Endodermal cell (in vitro differentiated cells): ENCODE measurements around the gene IFI16. TPM values are rescaled to one million over a fixed set of nuclear protein-coding genes. Genes with fewer than 3 reads are reported as not detected.

Experiments used
- DNase-seq: peaks from one replicate; pipeline ENCODE4 v3.0.0-alpha.2; 2017
- H3K27ac ChIP-seq: 2 replicates; pipeline ENCODE4 v1.5.1; 2013; ENCODE audit warnings: mild to moderate bottlenecking, low read depth, low read length, moderate library complexity
- H3K27me3 ChIP-seq: 2 replicates; pipeline ENCODE4 v1.6.1; 2013; ENCODE audit warnings: mild to moderate bottlenecking, low read length, moderate library complexity; ENCODE audit not compliant: insufficient read depth, control insufficient read depth, poor library complexity, severe bottlenecking
- H3K36me3 ChIP-seq: 2 replicates; pipeline ENCODE4 v1.7.0; 2013; ENCODE audit warnings: mild to moderate bottlenecking, low read length, moderate library complexity; ENCODE audit not compliant: control insufficient read depth, insufficient read depth
- H3K4me1 ChIP-seq: one replicate; pipeline ENCODE4 v1.7.0; 2013; ENCODE audit warnings: low read length; ENCODE audit not compliant: control insufficient read depth, insufficient read depth
- H3K4me3 ChIP-seq: 2 replicates; pipeline ENCODE4 v1.5.1; 2013; ENCODE audit warnings: mild to moderate bottlenecking, low read length, moderate library complexity
- H3K9ac ChIP-seq: 2 replicates; pipeline ENCODE4 v1.6.1; 2013; ENCODE audit warnings: mild to moderate bottlenecking, low read length, moderate library complexity; ENCODE audit not compliant: poor library complexity, severe bottlenecking; ENCODE audit errors: extremely low read depth
- H3K9me3 ChIP-seq: 2 replicates; pipeline ENCODE4 v1.6.1; 2013; ENCODE audit warnings: mild to moderate bottlenecking, low read length, moderate library complexity; ENCODE audit not compliant: control insufficient read depth
- H3K27ac Mint-ChIP-seq: 2 replicates; pipeline ENCODE4 v1.8.0; 2020; ENCODE audit warnings: mixed read lengths
- H3K27me3 Mint-ChIP-seq: 2 replicates; pipeline ENCODE4 v1.8.0; 2021; ENCODE audit warnings: mild to moderate bottlenecking, mixed read lengths; ENCODE audit not compliant: insufficient read depth
- H3K36me3 Mint-ChIP-seq: 2 replicates; pipeline ENCODE4 v1.8.0; 2020; ENCODE audit warnings: low read depth, mixed read lengths
- H3K4me1 Mint-ChIP-seq: 2 replicates; pipeline ENCODE4 v1.8.0; 2020; ENCODE audit warnings: mixed read lengths
- H3K4me3 Mint-ChIP-seq: 2 replicates; pipeline ENCODE4 v1.8.0; 2020; ENCODE audit warnings: mild to moderate bottlenecking, moderate library complexity, mixed read lengths
- H3K9me3 Mint-ChIP-seq: 2 replicates; pipeline ENCODE4 v1.8.0; 2020; ENCODE audit warnings: mild to moderate bottlenecking, mixed read lengths
- CTCF ChIP-seq: fragments of 200-600 bp; sonication (generic); conservative IDR thresholded peaks from 2 replicates; pipeline ENCODE4 v1.5.0; 2021; ENCODE audit warnings: antibody characterized with exemption, mild to moderate bottlenecking
- WGBS, 2 experiments: methylation state at CpG; one replicate each; pipeline versions ENCODE4 v1.1.5 to v1.1.7; 2013; ENCODE audit warnings: missing lambda C conversion rate in 2 of 2, mixed read lengths in 1 of 2; ENCODE audit not compliant: insufficient coverage in 1 of 2, insufficient read length in 1 of 2; 5-methylcytosine and 5-hydroxymethylcytosine counted together
- total RNA-seq, 2 donors: library from RNA; stranded (reverse); fragmentation: NEBNext Ultra II Directional in 1 of 2; extraction: Animal tissue kit (Norgen Biotek cat#: 25700) in 1 of 2; gene quantifications; 2 replicates in 1 of 2; 3 replicates in 1 of 2; pipeline ENCODE4 v1.2.1, GENCODE V29; 2021

IFI16 gene
- total RNA-seq, 2 donors from 2014 or later, result 10.4 to 11.9 TPM

- no peak for TF ChIP-seq CTCF
- WGBS, 2 experiments, result 100% methylated on average over 1 of the region's 1 CpG; no CpG with 5 or more reads in 1 of the 2 experiments
- Mint-ChIP-seq H3K27ac (no peak overlapping the region), H3K4me1 (peaks cover 2% of the 10 kb centered on the region), H3K36me3 (no peaks in the 10 kb centered on the region), H3K27me3 (no peaks in the 10 kb centered on the region), H3K4me3 (no peak overlapping the region), H3K9me3 (no peaks in the 10 kb centered on the region)
- Histone ChIP-seq H3K27ac (no peak overlapping the region), H3K9ac (no peak overlapping the region), H3K9me3 (no peaks in the 10 kb centered on the region), H3K4me3 (no peak overlapping the region), H3K36me3 (no peaks in the 10 kb centered on the region), H3K4me1 (no peaks in the 10 kb centered on the region), H3K27me3 (no peaks in the 10 kb centered on the region)
- no peak for DNase-seq
Observed at GRCh38 chr1:159083013-159083412, 73.3 kb downstream of the IFI16 start.

DNA sequence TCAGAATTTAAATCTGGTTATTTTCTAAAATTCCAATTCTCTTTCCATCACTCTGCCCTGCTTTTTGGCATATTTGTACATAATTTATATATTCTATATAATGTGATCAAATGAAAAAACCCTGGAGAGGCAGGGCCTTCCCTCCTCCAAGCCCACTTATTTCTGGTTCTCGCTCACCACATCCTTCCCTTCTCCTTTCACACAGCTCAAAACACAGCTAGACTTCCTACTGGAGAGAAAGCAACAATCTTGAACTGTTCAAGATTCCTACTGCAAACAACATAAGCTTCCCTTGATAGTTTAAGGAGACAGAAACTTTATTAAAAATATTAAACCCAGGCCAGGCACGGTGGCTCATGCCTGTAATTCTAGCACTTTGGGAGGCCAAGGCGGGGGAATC lies 74.4 kb downstream of the IFI16 start:
- no peak overlapping the region for H3K9ac ChIP-seq
- DNase-seq, result no peak
- H3K27ac ChIP-seq, result no peak overlapping the region
- Mint-ChIP-seq H3K27me3 (no peaks in the 10 kb centered on the region), H3K4me1 (peaks cover 2% of the 10 kb centered on the region), H3K9me3 (no peaks in the 10 kb centered on the region), H3K27ac (no peak overlapping the region), H3K36me3 (no peaks in the 10 kb centered on the region), H3K4me3 (no peak overlapping the region)
- H3K27me3 ChIP-seq, result no peaks in the 10 kb centered on the region
- H3K36me3 ChIP-seq, result no peaks in the 10 kb centered on the region
- H3K4me1 ChIP-seq, result no peaks in the 10 kb centered on the region
- no peak for TF ChIP-seq CTCF
- no peak overlapping the region for H3K4me3 ChIP-seq
- no peaks in the 10 kb centered on the region for H3K9me3 ChIP-seq
- 87 to 93% methylated on average over 2 to 3 of the region's 3 CpGs for WGBS, 2 experiments

GRCh38 chr1:159084867-159085266 lies 75.2 kb downstream of the IFI16 start:
- Mint-ChIP-seq H3K4me3 (no peak overlapping the region), H3K9me3 (no peaks in the 10 kb centered on the region), H3K36me3 (no peaks in the 10 kb centered on the region), H3K4me1 (peaks cover 2% of the 10 kb centered on the region), H3K27me3 (no peaks in the 10 kb centered on the region), H3K27ac (no peak overlapping the region)
- no peak for TF ChIP-seq CTCF
- no peaks in the 10 kb centered on the region for H3K36me3 ChIP-seq
- no peaks in the 10 kb centered on the region for H3K27me3 ChIP-seq
- DNase-seq, result no peak
- no peaks in the 10 kb centered on the region for H3K9me3 ChIP-seq
- H3K9ac ChIP-seq, result no peak overlapping the region
- no peak overlapping the region for H3K4me3 ChIP-seq
- H3K27ac ChIP-seq, result no peak overlapping the region
- 97% methylated on average over 3 of the region's 3 CpGs for WGBS, 2 experiments
- no peaks in the 10 kb centered on the region for H3K4me1 ChIP-seq
